PC-3 (cell line): ENCODE measurements around the gene DNAH9.

Experiments used
- CTCF ChIP-seq: fragments of 300-600 bp; sonication (generic); conservative IDR thresholded peaks from 2 replicates; pipeline ENCODE4 v1.5.1; 2017; ENCODE audit warnings: antibody characterized with exemption, low read depth, mild to moderate bottlenecking, low read length
- EZH2 ChIP-seq: fragments of 300-600 bp; sonication (generic); IDR thresholded peaks from one replicate; pipeline ENCODE4 v1.6.1; 2017; ENCODE audit warnings: antibody characterized with exemption, mild to moderate bottlenecking, low read length; ENCODE audit not compliant: unreplicated experiment

- TF ChIP-seq CTCF (no peak), EZH2 (no peak)
Measured at GRCh38 chr17:11555530-11555929, 42.7 kb upstream of the DNAH9 start.
